HL-60 (cell line): ENCODE measurements around the gene ASB10.

Experiments
- DNase-seq, 2 experiments: peaks; one replicate each; pipeline ENCODE4 v3.0.0-alpha.2; 2010 to 2020; ENCODE audit warnings: low read depth in 1 of 2, low spot score in 1 of 2
- H3K27ac ChIP-seq: fragments of 250-450 bp; sonication (Bioruptor Pico); replicated peaks from 2 replicates; pipeline ENCODE4 v1.5.1; 2020; ENCODE audit warnings: mild to moderate bottlenecking, moderate library complexity
- H3K27me3 ChIP-seq: fragments of 250-450 bp; sonication (Bioruptor Pico); 2 replicates; pipeline ENCODE4 v1.5.1; 2021; ENCODE audit warnings: mild to moderate bottlenecking, moderate library complexity; ENCODE audit not compliant: insufficient read depth, poor library complexity, severe bottlenecking
- H3K4me3 ChIP-seq: replicated peaks from 2 replicates; pipeline ENCODE4 v1.5.1; 2011; ENCODE audit warnings: mild to moderate bottlenecking, control low read depth, low read length; ENCODE audit not compliant: insufficient read depth
- CTCF ChIP-seq: IDR thresholded peaks from one replicate; pipeline ENCODE4 v1.5.1; 2011; ENCODE audit warnings: low read length, control low read depth, inconsistent platforms; ENCODE audit not compliant: insufficient read depth
- GABPA ChIP-seq: IDR thresholded peaks from 2 replicates; pipeline ENCODE4 v1.6.1; 2012; ENCODE audit warnings: low read depth
- POLR2AphosphoS5 ChIP-seq: IDR thresholded peaks from 2 replicates; pipeline ENCODE4 v1.6.1; 2012; ENCODE audit warnings: low read depth
- SPI1 ChIP-seq: IDR thresholded peaks from 2 replicates; pipeline ENCODE4 v1.6.1; 2012; ENCODE audit warnings: low read depth, mild to moderate bottlenecking, borderline replicate concordance
- TF ChIP-seq, protein P1 (sequence below): IDR thresholded peaks from 2 replicates; pipeline ENCODE4 v1.6.1; 2012; ENCODE audit warnings: low read depth; ENCODE audit not compliant: insufficient replicate concordance

ASB10 gene

GRCh38 chr7:151152643-151153513, 34.2 kb downstream of the ASB10 start:
- TF ChIP-seq SPI1, result no peak
- no peak for TF ChIP-seq CTCF
- TF ChIP-seq, protein P1, sequence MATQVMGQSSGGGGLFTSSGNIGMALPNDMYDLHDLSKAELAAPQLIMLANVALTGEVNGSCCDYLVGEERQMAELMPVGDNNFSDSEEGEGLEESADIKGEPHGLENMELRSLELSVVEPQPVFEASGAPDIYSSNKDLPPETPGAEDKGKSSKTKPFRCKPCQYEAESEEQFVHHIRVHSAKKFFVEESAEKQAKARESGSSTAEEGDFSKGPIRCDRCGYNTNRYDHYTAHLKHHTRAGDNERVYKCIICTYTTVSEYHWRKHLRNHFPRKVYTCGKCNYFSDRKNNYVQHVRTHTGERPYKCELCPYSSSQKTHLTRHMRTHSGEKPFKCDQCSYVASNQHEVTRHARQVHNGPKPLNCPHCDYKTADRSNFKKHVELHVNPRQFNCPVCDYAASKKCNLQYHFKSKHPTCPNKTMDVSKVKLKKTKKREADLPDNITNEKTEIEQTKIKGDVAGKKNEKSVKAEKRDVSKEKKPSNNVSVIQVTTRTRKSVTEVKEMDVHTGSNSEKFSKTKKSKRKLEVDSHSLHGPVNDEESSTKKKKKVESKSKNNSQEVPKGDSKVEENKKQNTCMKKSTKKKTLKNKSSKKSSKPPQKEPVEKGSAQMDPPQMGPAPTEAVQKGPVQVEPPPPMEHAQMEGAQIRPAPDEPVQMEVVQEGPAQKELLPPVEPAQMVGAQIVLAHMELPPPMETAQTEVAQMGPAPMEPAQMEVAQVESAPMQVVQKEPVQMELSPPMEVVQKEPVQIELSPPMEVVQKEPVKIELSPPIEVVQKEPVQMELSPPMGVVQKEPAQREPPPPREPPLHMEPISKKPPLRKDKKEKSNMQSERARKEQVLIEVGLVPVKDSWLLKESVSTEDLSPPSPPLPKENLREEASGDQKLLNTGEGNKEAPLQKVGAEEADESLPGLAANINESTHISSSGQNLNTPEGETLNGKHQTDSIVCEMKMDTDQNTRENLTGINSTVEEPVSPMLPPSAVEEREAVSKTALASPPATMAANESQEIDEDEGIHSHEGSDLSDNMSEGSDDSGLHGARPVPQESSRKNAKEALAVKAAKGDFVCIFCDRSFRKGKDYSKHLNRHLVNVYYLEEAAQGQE, result no peak
- no peak for TF ChIP-seq GABPA
- TF ChIP-seq POLR2AphosphoS5, result no peak
- H3K27ac ChIP-seq, result no peak overlapping the region
- no peak overlapping the region for H3K4me3 ChIP-seq
- no peak for DNase-seq
- H3K27me3 ChIP-seq, result peaks cover 49% of the 10 kb centered on the region

DNA sequence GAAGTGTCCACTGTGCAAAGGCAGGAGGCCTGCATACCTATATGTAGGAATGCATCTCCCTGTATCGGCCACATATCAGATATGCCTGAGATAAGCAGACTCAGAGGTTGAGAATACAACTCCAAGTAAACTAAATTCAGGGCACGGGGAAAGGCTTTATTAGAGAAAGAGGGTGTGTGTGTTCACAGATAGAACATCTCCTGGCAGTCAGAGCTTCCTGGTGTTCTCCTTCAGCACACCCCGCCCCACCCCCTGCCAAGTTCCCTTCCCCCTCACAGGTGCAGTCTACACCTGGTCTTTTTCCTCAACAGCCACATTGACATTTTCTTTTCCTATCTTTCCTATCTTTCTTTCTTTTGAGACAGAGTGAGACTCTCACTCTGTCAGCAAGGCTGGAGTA, 36.7 kb downstream of the ASB10 start:
- Histone ChIP-seq H3K27me3 (peaks cover 34% of the 10 kb centered on the region), H3K27ac (no peak overlapping the region), H3K4me3 (no peak overlapping the region)
- DNase-seq, result no peak
- TF ChIP-seq POLR2AphosphoS5 (no peak), GABPA (no peak), SPI1 (no peak), CTCF (no peak)
- TF ChIP-seq, protein P1, result no peak

GRCh38 chr7:151148319-151149259, 38.5 kb downstream of the ASB10 start:
- Histone ChIP-seq H3K27me3 (peaks cover 30% of the 10 kb centered on the region), H3K27ac (no peak overlapping the region), H3K4me3 (no peak overlapping the region)
- TF ChIP-seq SPI1 (no peak), CTCF (no peak), POLR2AphosphoS5 (no peak), GABPA (no peak)
- TF ChIP-seq, protein P1, result no peak
- DNase-seq, result no peak
